ENCODE results near the gene TLE4. TPM values are rescaled to one million over a fixed set of nuclear protein-coding genes. Genes with fewer than 3 reads are reported as not detected.

TLE4 gene
- total and polyA plus RNA-seq, 2 experiments from 2014 or later: 45.8 to 72.9 TPM

GRCh38 chr9:79526149-79526672, 45.6 kb upstream of the TLE4 start:
- TF ChIP-seq POLR2AphosphoS5 (IDR thresholded peaks at IDR 0.05; ENCODE audit: low read depth) (no peak), ETS1 (IDR thresholded peaks at IDR 0.05) (no peak), ZNF462 (CRISPR knock-in tag; IDR thresholded peaks at IDR 0.05) (no peak), CREB1 (CRISPR knock-in tag; IDR thresholded peaks at IDR 0.05; ENCODE audit: low read depth) (no peak), STAT1 (IDR thresholded peaks at IDR 0.05; ENCODE audit: unreplicated experiment) (no peak), NANOG (IDR thresholded peaks at IDR 0.05; ENCODE audit: borderline replicate concordance) (no peak), REST (IDR thresholded peaks at IDR 0.05; ENCODE audit: unreplicated experiment) (no peak)
- no peaks in the 10 kb centered on the region for H3K36me3 ChIP-seq (ENCODE audit: insufficient read depth)
- H3K4me2 ChIP-seq: no peak overlapping the region
- H3K27me3 ChIP-seq (ENCODE audit: insufficient read depth): no peaks in the 10 kb centered on the region
- no peaks in the 10 kb centered on the region for H3K79me2 ChIP-seq (replicated peaks; ENCODE audit: insufficient read depth)
- no peaks in the 10 kb centered on the region for H3K4me1 ChIP-seq (ENCODE audit: insufficient read depth)
- DNase-seq (ENCODE audit: low spot score) (no peak), ATAC-seq (no peak)
- no peaks in the 10 kb centered on the region for H4K20me1 ChIP-seq (replicated peaks; ENCODE audit: insufficient read depth)
- Mint-ChIP-seq H3K9me3 (no peaks in the 10 kb centered on the region; the same call in 2 of the 3 replicates), H3K4me1 (no peaks in the 10 kb centered on the region), H3K36me3 (ENCODE audit: low read depth) (no peaks in the 10 kb centered on the region), H3K27ac (no peak overlapping the region), H3K4me3 (no peak overlapping the region), H3K27me3 (ENCODE audit: insufficient read depth, low read depth, poor library complexity) (no peaks in the 10 kb centered on the region)
- no peaks in the 10 kb centered on the region for H3K9me2 ChIP-seq (ENCODE audit: insufficient read depth)
- no peak overlapping the region for H2AFZ ChIP-seq
- no peaks in the 10 kb centered on the region for H3F3A ChIP-seq (replicated peaks; ENCODE audit: low read depth)
- H3K4me3 ChIP-seq: no peak overlapping the region
- H3K27ac ChIP-seq (ENCODE audit: low read depth): no peak overlapping the region

Data from GM23338 (cell line).